Measurements from ENCODE around the gene HK3.
A peak's percentile ranks its signal among the peaks of the same experiment; 100 is the strongest.

Gene HK3

GRCh38 chr5:176894298-176894697 is 4.8 kb downstream of the HK3 start:
- DNase-seq (ENCODE audit: insufficient read length, low spot score) = no peak
- TF ChIP-seq POLR2A (IDR thresholded peaks at IDR 0.05; ENCODE audit: low read depth, low read length) = no peak
- FAIRE-seq = no peak

GRCh38 chr5:176892663-176893062 is 6.5 kb downstream of the HK3 start:
- TF ChIP-seq POLR2A (IDR thresholded peaks at IDR 0.05; ENCODE audit: low read depth, low read length) = no peak
- FAIRE-seq (no peak), DNase-seq (ENCODE audit: insufficient read length, low spot score) (no peak)

GRCh38 chr5:176891331-176891958 is 7.7 kb downstream of the HK3 start:
- TF ChIP-seq POLR2A (IDR thresholded peaks at IDR 0.05; ENCODE audit: low read depth, low read length) = no peak
- no peak for FAIRE-seq
- DNase-seq (ENCODE audit: insufficient read length, low spot score) = no peak

- no peak for TF ChIP-seq POLR2A (IDR thresholded peaks at IDR 0.05; ENCODE audit: low read depth, low read length)
- DNase-seq (ENCODE audit: insufficient read length, low spot score) (no peak), FAIRE-seq (no peak)
Observed at GRCh38 chr5:176890455-176891330, 8.5 kb downstream of the HK3 start.

GRCh38 chr5:176889321-176890280 is 9.5 kb downstream of the HK3 start:
- DNase-seq (ENCODE audit: insufficient read length, low spot score) (no peak), FAIRE-seq (no peak)
- TF ChIP-seq POLR2A (IDR thresholded peaks at IDR 0.05; ENCODE audit: low read depth, low read length) = no peak

- DNase-seq (ENCODE audit: insufficient read length, low spot score) (no peak), FAIRE-seq (no peak)
- no peak for TF ChIP-seq POLR2A (IDR thresholded peaks at IDR 0.05; ENCODE audit: low read depth, low read length)
Observed at GRCh38 chr5:176888865-176889165, 10.3 kb downstream of the HK3 start.

GRCh38 chr5:176888016-176888864 is 10.9 kb downstream of the HK3 start:
- TF ChIP-seq POLR2A (IDR thresholded peaks at IDR 0.05; ENCODE audit: low read depth, low read length) = no peak
- DNase-seq (ENCODE audit: insufficient read length, low spot score) = no peak
- no peak for FAIRE-seq

- no peak for TF ChIP-seq POLR2A (IDR thresholded peaks at IDR 0.05; ENCODE audit: low read depth, low read length)
- no peak for FAIRE-seq
- DNase-seq (ENCODE audit: insufficient read length, low spot score) = no peak
Observed at GRCh38 chr5:176887252-176887849, 11.8 kb downstream of the HK3 start.

GRCh38 chr5:176886336-176887251 is 12.6 kb downstream of the HK3 start:
- 0 out of 2 replicates have a peak, but pooled peaks have one; percentile 10 for TF ChIP-seq POLR2A (IDR thresholded peaks at IDR 0.05; ENCODE audit: low read depth, low read length)
- DNase-seq (ENCODE audit: insufficient read length, low spot score) (no peak), FAIRE-seq (no peak)

- FAIRE-seq = no peak
- DNase-seq (ENCODE audit: insufficient read length, low spot score) = no peak
- no peak for TF ChIP-seq POLR2A (IDR thresholded peaks at IDR 0.05; ENCODE audit: low read depth, low read length)
Observed at GRCh38 chr5:176884571-176884890, 14.6 kb downstream of the HK3 start.

GRCh38 chr5:176883700-176884570 is 15.2 kb downstream of the HK3 start:
- no peak for TF ChIP-seq POLR2A (IDR thresholded peaks at IDR 0.05; ENCODE audit: low read depth, low read length)
- DNase-seq (ENCODE audit: insufficient read length, low spot score) (no peak), FAIRE-seq (no peak)

Data from H54 (cell line).